Activated T-helper 9 cell treated with anti-CD3 and anti-CD28 coated beads, Interleukin-2, amount 50 U/mL, for 16 hours (primary cell): Measurements from ENCODE around the gene C9orf72.
"Not testable (repeated sequence)": the region's sequence is repeated elsewhere in the genome, so short reads cannot be mapped to it uniquely, and the experiment has no call there.

Experiments used
- DNase-seq: peaks from one replicate; pipeline ENCODE4 v3.0.0-alpha.2; 2020; ENCODE audit warnings: low read depth

The C9orf72 gene

GRCh38 chr9:27572918-27573633 is at the start of gene C9orf72:
Gene C9orf72 (minus strand): TSS chr9:27573481. CDS start chr9:27567120, 6,361 bp downstream.
- peak; percentile 81 for DNase-seq

GRCh38 chr9:27622693-27623340 is 49.5 kb upstream of the C9orf72 start:
- DNase-seq = no peak

GRCh38 chr9:27619743-27620142 is 46.5 kb upstream of the C9orf72 start:
- no peak for DNase-seq

- DNase-seq = no peak
Measured at GRCh38 chr9:27618066-27618465, 44.8 kb upstream of the C9orf72 start.

GRCh38 chr9:27614551-27614950 is 41.3 kb upstream of the C9orf72 start:
- DNase-seq = no peak

GRCh38 chr9:27612036-27612435 is 38.8 kb upstream of the C9orf72 start:
- DNase-seq = not testable (repeated sequence)

- DNase-seq = no peak
Measured at GRCh38 chr9:27610622-27611021, 37.3 kb upstream of the C9orf72 start.

- DNase-seq = no peak
Measured at GRCh38 chr9:27602954-27603353, 29.7 kb upstream of the C9orf72 start.

- no peak for DNase-seq
Measured at GRCh38 chr9:27602142-27602861, 29.0 kb upstream of the C9orf72 start.

GRCh38 chr9:27601396-27601795 is 28.1 kb upstream of the C9orf72 start:
- no peak for DNase-seq

GRCh38 chr9:27600256-27600655 is 27.0 kb upstream of the C9orf72 start:
- no peak for DNase-seq

- DNase-seq = no peak
Measured at GRCh38 chr9:27599870-27600238, 26.6 kb upstream of the C9orf72 start.

- no peak for DNase-seq
Measured at GRCh38 chr9:27599102-27599869, 26.0 kb upstream of the C9orf72 start.

GRCh38 chr9:27595733-27596132 is 22.5 kb upstream of the C9orf72 start:
- no peak for DNase-seq

GRCh38 chr9:27591672-27592071 is 18.4 kb upstream of the C9orf72 start:
- no peak for DNase-seq

GRCh38 chr9:27591093-27591492 is 17.8 kb upstream of the C9orf72 start:
- DNase-seq = no peak

GRCh38 chr9:27590651-27591050 is 17.4 kb upstream of the C9orf72 start:
- DNase-seq = no peak

GRCh38 chr9:27589462-27589861 is 16.2 kb upstream of the C9orf72 start:
- no peak for DNase-seq

- no peak for DNase-seq
Measured at GRCh38 chr9:27586304-27586703, 13.0 kb upstream of the C9orf72 start.

- DNase-seq = no peak
Measured at GRCh38 chr9:27584931-27585330, 11.7 kb upstream of the C9orf72 start.

- no peak for DNase-seq
Measured at GRCh38 chr9:27582794-27583193, 9.5 kb upstream of the C9orf72 start.

GRCh38 chr9:27581826-27582225 is 8.5 kb upstream of the C9orf72 start:
- DNase-seq = no peak
